Right atrium auricular region (tissue), 2 donors: ENCODE data around the gene ZC3H13. TPM values are rescaled to one million over a fixed set of nuclear protein-coding genes. Genes with fewer than 3 reads are reported as not detected.

Experiments used
- DNase-seq: peaks from one replicate; pipeline ENCODE4 v3.0.0-alpha.2; 2019; ENCODE audit warnings: low spot score
- H3K27ac ChIP-seq, 2 donors: fragments of 200-600 bp; sonication (generic); 1 replicate in 1 of 2; 2 replicates in 1 of 2; pipeline ENCODE4 v1.5.1; 2016 to 2019
- H3K27me3 ChIP-seq, 2 donors: fragments of 200-600 bp; sonication (generic); one replicate each; pipeline versions ENCODE4 v1.5.1 to v1.6.0; 2017 to 2019
- H3K36me3 ChIP-seq: fragments of 200-600 bp; sonication (generic); one replicate; pipeline ENCODE4 v1.5.1; 2016
- H3K4me1 ChIP-seq, 2 donors: fragments of 200-600 bp; sonication (generic); one replicate each; pipeline versions ENCODE4 v1.5.1 to v1.6.0; 2017 to 2019
- H3K4me3 ChIP-seq, 2 donors: fragments of 200-600 bp; sonication (generic); 1 replicate in 1 of 2; 2 replicates in 1 of 2; pipeline ENCODE4 v1.5.1; 2017 to 2019; ENCODE audit warnings: mild to moderate bottlenecking in 1 of 2, moderate library complexity in 1 of 2
- H3K9me3 ChIP-seq, 2 donors: fragments of 200-600 bp; sonication (generic); one replicate each; pipeline ENCODE4 v1.5.1; 2019
- CTCF ChIP-seq, 2 donors: fragments of 200-600 bp; sonication (generic); IDR thresholded peaks; one replicate each; pipeline ENCODE4 v1.5.1; 2019; ENCODE audit warnings: antibody characterized with exemption in 2 of 2
- total RNA-seq, 2 donors: library from RNA; depleted of rRNA; stranded (reverse); fragments of >200 nt; gene quantifications; one replicate each; pipeline ENCODE4 v1.1.0, GENCODE V29; 2016

ZC3H13 gene
- total RNA-seq, 2 donors from 2014 or later = 18.2 to 21.0 TPM

- DNase-seq = no peak
- Histone ChIP-seq H3K9me3 (no peaks in the 10 kb centered on the region), H3K27ac (no peak overlapping the region), H3K4me1 (no peaks in the 10 kb centered on the region), H3K36me3 (peaks cover 17% of the 10 kb centered on the region), H3K27me3 (no peaks in the 10 kb centered on the region), H3K4me3 (no peak overlapping the region)
- TF ChIP-seq CTCF (IDR thresholded peaks at IDR 0.05) = no peak
These were observed 97.4 kb downstream of the ZC3H13 start for GRCh38 chr13:45954836-45955800.

GRCh38 chr13:45953082-45953481 is 99.5 kb downstream of the ZC3H13 start:
- Histone ChIP-seq H3K4me1 (no peaks in the 10 kb centered on the region), H3K36me3 (peaks cover 10% of the 10 kb centered on the region), H3K27ac (no peak overlapping the region)

GRCh38 chr13:45951724-45952123 is 100.8 kb downstream of the ZC3H13 start:
- Histone ChIP-seq H3K27me3 (no peaks in the 10 kb centered on the region), H3K36me3 (peaks cover 5% of the 10 kb centered on the region), H3K4me3 (no peak overlapping the region), H3K9me3 (no peaks in the 10 kb centered on the region), H3K4me1 (no peaks in the 10 kb centered on the region), H3K27ac (no peak overlapping the region)
- TF ChIP-seq CTCF (IDR thresholded peaks at IDR 0.05) = no peak
- DNase-seq = no peak

More at GRCh38 chr13:45953082-45953481, 99.5 kb downstream of the ZC3H13 start:
- Histone ChIP-seq H3K4me3 (no peak overlapping the region), H3K9me3 (no peaks in the 10 kb centered on the region), H3K27me3 (no peaks in the 10 kb centered on the region)
- no peak for TF ChIP-seq CTCF (IDR thresholded peaks at IDR 0.05)
- no peak for DNase-seq

- H3K27me3 ChIP-seq = no peaks in the 10 kb centered on the region
- H3K9me3 ChIP-seq = no peaks in the 10 kb centered on the region
These were observed 101.4 kb downstream of the ZC3H13 start for GRCh38 chr13:45951166-45951565.

GRCh38 chr13:45950386-45951000 is 102.1 kb downstream of the ZC3H13 start:
- no peak overlapping the region for H3K27ac ChIP-seq
- H3K4me3 ChIP-seq = no peak overlapping the region
- no peaks in the 10 kb centered on the region for H3K27me3 ChIP-seq
- no peaks in the 10 kb centered on the region for H3K36me3 ChIP-seq
- H3K4me1 ChIP-seq = no peaks in the 10 kb centered on the region
- no peaks in the 10 kb centered on the region for H3K9me3 ChIP-seq
- TF ChIP-seq CTCF (IDR thresholded peaks at IDR 0.05) = no peak
- DNase-seq = no peak

More at GRCh38 chr13:45951166-45951565, 101.4 kb downstream of the ZC3H13 start:
- TF ChIP-seq CTCF (IDR thresholded peaks at IDR 0.05) = no peak
- H3K36me3 ChIP-seq = no peaks in the 10 kb centered on the region
- no peak overlapping the region for H3K27ac ChIP-seq
- no peak overlapping the region for H3K4me3 ChIP-seq
- DNase-seq = no peak
- no peaks in the 10 kb centered on the region for H3K4me1 ChIP-seq
